HG03095 (cell line): ENCODE measurements around the gene PEA15.

Source experiments
- ATAC-seq: cut with Tn5 transposase; IDR thresholded peaks from one replicate; pipeline ENCODE4 v1.9.1; 2021; ENCODE audit warnings: moderate library complexity; ENCODE audit not compliant: unreplicated experiment

PEA15 gene

DNA sequence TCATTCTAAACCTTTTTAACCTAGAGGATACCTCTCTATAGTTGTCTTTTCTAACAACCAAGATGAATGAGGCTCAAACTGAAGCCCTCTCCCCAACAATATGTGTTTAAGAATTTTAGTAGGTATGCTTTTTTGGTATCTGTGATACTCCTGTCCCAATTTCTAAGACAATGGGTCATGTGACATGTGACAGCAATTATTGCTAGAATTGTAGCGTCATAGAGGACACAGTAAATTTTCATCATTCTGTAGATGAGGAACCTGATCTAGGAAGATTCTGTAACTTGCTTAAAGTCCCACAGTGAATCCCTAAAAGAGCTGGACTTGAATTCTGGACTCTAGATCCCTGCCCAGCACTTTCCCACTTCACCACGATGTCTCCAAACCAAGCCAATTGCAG lies 26.5 kb upstream of the PEA15 start:
- no peak for ATAC-seq

DNA sequence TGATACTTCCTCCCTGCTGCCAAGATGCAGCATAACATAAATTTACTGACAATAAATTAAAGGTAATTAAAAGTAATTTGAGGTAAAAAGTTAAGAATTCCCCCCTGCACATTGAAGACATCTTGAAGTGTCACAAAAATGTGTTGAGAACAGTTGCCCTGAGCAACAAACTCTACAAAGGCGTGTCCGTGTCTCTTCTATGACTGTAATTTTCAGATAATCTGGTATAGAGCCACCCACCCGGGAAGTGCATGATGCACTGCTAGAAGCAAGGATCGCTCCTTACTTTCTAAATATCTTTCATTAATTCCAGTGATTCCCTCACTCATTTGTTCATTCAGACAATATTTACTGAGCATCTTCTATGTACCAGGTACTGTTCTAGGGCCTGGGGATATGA lies 25.8 kb upstream of the PEA15 start:
- ATAC-seq, result no peak

DNA sequence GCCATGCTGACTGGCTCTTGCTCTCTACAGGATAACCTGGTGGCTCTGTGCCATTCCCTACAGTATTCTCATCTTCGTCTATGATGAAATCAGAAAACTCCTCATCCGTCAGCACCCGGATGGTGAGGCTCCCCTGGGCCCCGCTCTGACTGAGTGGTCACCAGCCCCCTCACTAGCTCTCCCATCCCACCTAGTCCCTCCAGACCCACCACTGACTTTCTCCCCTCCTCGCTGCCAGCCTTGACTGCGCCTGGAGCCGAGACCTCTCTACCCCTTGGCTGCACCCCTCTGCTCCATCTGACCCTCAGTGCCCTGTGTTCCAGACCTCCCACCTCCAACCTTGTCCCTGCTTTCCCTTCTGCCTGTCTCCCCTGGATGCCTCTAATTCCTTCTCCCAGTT lies 18.9 kb upstream of the PEA15 start:
- ATAC-seq, result no peak

DNA sequence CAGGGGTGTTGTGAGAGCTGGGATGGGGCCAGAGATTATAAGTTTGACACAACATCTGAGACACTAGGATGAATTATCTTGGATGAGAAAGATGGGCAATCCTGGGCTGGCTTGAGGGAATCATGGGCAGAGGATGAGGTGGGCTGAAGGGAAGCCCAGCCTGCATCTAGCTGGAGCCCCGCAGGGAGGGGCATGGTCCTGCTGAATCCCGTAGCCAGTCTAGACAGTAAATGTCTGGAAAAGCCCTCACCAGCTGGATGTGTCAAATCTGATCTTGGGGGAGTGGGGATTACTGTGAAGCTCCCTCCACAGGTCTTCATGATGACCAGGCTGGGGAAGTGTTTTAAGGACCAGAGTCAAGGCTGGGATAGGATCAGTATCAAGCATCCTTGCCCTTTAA lies 18.5 kb upstream of the PEA15 start:
- no peak for ATAC-seq

DNA sequence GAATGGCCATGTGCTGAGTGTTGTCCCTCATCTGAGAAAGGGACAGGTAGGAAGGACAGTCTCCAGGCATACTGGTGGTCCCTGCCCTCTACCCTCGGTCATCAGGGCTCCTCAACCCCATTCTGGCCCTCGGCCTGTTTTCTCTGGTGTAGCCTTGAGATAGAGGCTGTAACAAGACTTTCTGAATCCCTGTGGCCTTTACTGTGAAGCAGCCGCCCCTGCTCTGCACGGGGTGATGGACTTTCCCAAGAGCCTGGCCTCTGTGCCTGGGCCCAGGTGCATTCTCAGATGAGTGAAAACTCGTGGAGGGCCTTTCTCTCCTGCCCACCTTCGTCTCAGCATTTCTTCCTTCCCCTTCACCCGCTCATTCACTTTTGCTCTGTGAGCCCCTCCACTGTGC lies 17.8 kb upstream of the PEA15 start:
- no peak for ATAC-seq

DNA sequence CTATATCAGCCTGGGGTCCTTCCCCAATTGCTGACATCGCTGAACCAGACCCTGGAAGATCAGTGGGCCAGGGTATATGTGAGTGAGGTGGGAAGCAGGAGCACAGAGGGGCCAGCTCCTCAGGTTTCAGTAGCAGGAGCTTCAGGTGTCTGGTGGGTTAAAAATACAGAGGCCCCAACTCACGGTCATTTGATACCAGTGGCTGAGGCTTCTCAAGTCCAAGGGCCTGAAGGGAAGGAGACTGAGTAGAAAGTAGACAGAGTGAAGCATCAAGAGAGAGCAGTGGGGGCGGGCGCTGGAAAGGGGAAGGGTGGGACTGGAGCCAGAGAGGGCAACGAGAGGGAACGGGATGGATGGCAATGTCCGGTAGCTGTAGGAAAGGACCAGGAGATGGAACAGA lies 16.8 kb upstream of the PEA15 start:
- ATAC-seq, result no peak

DNA sequence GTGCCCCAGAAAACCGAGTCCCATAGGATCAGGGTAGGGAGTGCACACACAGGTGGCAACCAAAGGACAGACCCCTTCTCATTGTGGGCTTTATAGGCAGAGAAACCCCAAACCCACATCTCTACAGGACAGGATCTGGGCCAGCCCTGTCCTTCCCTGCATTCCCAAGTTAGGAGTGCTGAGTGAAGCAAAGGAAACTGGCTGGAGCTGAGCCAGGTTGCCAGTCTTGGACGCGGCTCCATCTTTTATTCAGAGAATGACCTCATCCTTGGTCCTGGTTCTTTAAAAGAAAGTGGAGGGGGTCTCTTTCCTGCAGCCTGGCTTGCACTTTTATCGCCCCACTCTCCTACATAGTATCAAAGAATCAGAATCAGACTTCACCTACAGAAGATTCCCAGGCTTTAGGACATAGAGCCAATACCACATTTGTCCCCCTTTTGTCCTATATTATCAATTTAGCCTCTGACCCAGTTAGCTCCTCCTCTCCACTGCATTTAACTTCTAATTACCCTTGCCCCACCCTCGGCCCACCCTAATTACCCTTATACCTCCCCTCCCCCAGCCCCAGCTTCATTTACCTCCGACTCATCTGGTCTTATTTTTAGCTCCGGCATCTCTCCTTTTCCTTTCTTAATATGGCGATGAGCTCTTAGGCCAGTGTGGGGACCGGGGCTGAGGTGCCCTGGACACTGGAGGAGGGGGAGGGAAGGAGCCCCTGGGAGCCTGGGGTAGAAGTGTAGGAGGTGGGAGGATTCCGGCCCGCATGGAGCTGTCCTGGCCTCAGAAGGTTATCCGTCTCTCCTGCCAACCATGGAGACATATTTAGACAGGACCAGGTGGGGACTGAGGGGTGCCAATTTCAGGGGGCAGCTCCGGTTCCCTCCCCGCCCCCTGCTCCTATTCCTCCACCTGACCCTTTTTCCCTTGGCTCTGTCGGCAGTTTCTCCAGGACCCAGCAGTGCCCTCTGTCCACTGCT lies 15.2 kb upstream of the PEA15 start, which contains the start of gene CASQ1:
Gene CASQ1, plus strand, starts transcription at position 927 of the 977 bp plus-strand sequence. CDS start 177 bp downstream, outside the sequence.
- ATAC-seq, result no peak

DNA sequence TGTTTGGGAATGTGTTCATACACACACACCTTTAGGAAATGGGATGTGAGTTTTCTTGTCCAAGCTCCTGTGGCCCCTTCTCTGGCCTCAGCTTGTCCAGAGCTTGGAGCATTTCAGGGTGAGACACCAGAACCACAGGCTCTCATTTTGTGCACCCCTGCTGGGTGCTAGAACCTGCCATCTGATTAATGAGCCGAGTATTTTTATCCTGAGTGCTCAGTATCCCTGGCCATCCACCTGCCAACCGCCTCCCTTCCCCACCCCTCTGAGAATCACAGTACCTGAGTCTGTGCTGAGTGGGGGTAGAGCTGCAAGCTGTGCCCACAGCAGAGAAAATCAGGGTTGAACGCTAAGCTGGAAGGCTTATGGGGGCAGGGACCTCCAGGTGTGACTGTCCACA lies 13.4 kb upstream of the PEA15 start:
- ATAC-seq, result no peak

DNA sequence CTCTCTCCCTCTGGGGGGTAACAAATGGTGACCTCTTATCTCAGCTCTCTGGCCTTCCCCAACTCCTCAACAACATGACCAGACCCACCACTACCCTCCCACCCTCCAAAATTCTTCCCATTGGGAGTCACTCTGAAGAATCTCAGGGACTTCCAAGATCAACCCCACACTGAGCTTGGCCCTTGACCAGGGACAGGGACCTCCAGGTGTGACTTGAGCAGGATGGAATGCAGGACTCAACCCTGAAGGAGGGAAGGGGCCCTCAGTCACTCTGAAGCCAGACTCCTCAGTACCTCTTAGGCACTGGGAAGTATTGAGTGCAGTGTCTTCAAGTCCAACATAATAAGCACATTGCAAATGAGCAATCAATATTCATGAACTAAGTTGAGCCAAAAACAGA lies 12.9 kb upstream of the PEA15 start:
- ATAC-seq, result no peak

DNA sequence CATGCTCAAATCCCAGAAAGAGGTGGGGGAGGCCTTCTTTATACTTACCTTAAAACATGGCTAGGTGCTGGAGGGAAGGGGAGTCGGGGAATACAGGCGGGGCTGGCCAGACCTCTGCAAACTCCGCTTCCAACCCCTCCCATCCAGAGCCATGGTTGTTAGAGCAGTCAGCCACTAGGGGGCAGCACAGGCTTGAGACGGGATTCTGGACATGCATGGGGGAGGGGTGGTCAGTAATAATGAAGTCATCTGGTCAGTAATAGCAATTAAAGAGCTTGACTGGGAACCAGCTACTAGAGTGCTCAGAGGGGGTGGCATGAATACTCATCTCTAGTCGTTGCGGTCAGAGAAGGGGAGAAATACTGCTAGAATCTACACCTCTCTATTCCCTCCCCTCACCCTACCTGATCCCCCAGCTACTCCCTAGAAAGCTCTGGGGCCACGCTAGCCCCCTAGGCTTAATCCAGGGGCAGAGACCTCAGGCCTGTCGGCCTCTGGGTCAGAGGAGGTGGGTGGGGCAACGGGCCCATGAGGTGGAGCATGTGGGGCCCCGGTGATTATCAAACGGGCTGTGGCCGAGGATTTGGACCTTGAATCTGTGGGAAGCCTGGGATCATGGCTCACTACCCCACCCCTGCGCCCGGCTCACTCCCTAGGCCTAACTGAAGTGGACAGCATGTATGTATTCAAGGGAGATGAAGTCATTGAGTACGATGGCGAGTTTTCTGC lies 11.9 kb upstream of the PEA15 start:
- ATAC-seq, result no peak

DNA sequence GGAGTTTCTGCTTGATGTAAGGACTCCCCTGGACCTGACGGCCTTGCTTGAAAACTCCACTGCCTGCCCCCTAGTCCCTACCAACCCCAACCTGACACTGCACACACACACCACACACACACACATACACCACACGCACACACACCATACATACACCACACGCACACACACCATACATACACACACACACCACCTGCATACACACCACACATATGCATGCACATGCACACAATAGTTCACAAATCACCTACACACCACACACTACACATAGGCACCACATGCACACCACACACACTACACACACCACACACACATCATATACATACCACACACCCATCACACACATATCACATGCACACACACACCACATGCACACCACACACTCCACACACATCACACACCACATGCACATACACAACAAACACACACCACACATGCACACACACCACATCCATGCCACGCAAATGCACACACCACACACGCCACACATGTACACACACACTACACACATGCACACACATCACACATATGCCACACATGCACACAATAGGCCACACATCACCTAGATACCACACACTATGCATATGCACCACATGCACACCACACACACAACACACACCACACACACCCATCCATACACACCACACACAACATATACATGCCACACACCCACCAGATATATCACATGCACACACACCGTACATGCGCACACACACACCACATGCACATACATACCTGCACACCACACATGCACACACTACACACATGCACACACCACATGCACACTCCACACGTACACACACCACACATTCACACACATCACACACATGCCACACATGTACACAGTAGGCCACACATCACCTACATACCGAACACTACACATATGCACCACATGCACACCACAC lies 11.1 kb upstream of the PEA15 start:
- no peak for ATAC-seq

DNA sequence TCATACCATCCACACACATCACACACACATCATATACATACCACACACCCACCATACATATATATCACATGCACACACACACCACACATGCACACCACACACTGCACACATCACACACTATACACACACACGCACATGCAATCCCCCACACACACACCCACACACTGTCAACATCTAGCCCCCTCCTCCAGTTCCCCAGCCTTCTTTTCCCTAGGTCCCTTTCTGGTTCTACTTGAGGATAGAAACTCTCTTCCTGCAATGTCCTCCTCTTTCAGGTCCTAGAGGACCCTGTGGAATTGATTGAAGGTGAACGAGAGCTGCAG lies 10.5 kb upstream of the PEA15 start:
- no peak for ATAC-seq

DNA sequence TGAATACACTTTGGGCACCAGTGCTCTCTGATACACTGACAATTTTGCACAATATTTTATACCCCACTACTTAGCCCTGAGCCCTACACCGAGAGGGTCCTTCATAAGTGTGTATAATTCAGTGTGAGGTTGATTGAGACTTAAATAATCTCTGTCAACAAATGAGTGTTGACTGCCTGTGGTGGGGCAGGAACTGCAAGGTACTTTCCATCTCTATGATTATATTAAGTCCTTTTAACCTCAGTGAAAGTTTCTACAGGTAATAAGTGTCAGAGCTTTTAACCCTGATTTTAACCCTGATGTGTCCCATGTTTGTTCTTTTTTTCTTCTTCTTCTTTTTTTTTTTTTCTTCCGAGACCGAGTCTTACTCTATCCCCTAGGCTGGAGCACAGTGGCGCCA lies 9.0 kb upstream of the PEA15 start:
- ATAC-seq, result no peak

DNA sequence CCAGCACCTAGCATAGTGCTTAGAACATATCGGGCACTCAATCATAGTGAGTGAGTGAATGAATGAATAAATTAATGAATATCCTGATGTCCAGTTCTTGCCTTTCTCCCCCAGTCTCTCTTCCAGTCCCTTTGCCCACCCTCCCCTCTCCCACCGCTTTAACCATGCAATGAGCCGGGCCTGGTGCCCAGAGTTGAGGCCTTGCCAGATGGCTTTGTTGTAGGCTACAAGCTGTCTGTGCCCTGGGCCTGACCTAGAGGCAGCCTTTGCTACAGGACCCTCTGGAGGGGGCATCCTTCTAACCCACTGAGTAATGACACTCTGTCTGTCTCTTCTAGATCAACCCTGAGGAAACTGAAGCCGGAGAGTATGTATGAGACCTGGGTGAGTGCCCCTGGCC lies 8.0 kb upstream of the PEA15 start:
- ATAC-seq, result no peak

DNA sequence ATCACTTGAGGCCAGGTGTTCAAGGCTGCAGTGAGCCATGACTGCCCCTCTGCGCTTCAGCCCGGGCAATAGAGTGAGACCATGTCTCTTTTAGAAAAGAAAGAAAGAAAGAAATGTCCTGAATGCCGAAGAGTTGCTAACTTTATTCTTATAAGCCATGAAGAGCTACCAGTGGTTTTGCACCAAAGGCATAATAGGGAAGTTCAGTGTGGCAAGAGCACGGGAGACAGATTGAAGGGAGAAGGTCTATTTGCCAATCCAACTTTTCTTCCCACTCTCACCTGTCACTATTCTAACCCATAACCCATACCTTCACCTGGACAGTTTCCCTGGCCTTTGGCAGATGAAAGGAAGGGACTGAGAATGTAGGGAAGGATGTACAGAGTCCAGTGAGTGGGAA lies 4.4 kb upstream of the PEA15 start:
- ATAC-seq, result no peak

DNA sequence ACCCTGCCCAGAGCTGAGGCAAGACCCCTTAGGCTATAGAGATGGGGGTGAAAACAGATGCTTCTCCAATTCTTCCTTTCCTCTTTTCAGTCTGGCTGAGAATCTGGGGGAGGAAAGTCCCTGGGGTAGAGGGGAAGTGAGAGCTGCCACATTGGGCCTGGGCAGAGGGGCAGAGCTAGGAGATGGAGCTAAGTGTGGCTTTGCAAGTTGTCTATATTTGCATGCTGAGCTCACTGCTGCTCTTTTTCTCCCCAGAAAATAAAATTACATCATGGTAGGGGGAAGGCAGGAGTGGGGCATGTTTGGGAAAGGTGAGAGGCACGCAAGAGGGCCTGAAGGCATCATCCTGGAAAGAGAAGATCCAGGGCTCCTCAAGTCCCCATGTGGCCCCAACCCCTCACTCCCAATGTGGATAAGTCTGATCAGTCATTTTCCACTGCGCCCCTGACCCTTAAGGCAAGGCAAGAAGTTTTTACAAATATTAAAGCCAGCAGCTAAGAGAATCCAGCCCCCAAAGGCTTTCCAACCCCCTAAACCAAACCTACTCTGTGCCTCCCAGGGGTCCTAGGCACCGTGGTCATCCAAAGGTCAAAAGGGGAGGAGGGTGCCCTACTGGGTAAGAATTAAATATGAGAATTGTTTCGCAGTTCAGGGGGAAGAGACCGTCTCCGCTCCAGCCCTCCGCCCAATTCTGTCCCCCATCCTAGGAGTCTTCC lies 500 bp upstream of the PEA15 start:
- ATAC-seq, result peak; percentile 39

DNA sequence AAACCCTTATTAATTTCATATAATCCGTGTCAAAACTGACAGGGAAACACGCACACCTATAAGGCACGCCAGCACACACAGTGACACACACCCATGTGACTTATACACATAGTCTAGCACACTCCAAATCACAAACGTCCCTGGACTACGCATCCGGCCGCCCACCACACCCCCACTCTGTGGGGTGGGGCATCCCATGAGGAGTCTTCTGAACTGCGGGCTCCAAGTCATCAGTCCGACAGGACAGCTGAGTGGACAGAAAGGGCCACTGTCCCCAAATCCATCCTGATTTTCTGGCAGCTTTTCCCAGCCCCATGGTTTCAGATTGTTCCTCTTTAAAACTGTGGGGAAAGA lies 829 bp downstream of the PEA15 start:
- no peak for ATAC-seq

DNA sequence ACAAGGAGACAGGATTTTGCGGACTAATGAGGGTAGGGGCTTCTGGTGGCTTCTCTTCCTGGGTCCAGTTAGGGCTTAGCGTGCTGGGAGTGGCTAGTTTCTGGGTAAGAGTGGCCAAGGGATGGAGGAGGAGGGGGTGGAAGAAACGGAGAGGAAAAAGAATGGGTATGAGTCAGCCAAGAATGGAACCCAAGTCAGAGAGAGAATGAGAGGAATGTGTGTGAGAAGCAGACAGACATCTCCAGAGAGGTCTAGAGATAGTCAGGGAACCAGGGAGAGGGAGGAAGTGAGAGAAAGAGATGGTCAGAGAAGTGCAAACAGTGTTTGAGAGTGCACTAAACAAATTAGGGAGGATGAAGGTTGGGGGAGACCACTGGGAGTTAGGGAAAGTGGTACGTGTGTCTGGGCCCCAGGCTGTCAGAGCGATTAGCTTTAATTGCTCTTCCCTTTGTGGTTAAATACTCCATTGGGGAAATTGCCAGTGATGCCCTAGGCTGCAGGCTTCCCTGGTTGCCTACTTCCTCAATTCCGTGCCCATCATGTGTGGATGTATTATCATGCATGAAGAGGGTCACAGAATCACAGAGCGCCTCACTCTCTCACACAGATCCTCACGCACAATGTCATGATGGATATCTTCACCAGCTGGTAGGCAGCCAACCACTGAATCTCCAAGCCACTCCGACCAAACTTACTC lies 1.4 kb downstream of the PEA15 start:
- ATAC-seq, result no peak

DNA sequence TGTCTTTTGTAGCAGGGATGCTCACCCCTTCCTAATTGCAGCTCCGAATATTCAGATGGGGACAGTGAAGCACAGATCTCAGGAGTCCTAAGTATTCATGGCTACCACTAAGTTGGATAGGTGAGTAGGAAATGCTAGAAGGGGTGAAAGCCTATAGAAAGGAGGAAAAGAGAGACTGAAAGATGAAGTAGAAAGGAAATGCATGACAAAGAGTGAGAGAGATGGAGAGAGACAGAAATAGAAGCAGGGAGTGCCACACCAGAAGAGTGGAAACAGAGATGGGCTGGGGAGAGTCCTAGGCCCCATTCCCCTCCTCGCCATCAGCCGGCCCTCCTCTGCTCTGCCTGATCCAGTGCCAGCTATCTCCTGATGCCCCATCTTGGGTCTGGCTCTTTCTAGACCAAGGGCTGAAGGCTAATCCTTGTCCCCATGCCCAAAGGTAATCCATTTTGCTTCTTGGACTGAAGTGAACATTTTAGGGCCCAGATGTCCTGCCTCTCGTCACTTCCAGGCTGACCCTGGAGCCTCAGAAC lies 2.0 kb downstream of the PEA15 start:
- ATAC-seq, result no peak
